Right kidney (tissue), 1 donor: Measurements from ENCODE around the gene NUB1.

Source experiments
- DNase-seq: peaks from one replicate; pipeline ENCODE4 v3.0.0-alpha.2; 2016

Gene NUB1

GRCh38 chr7:151345576-151346469, 4.2 kb downstream of the NUB1 start:
- DNase-seq, result no peak

- DNase-seq, result no peak
Measured at GRCh38 chr7:151346470-151346769, 4.8 kb downstream of the NUB1 start.

DNA sequence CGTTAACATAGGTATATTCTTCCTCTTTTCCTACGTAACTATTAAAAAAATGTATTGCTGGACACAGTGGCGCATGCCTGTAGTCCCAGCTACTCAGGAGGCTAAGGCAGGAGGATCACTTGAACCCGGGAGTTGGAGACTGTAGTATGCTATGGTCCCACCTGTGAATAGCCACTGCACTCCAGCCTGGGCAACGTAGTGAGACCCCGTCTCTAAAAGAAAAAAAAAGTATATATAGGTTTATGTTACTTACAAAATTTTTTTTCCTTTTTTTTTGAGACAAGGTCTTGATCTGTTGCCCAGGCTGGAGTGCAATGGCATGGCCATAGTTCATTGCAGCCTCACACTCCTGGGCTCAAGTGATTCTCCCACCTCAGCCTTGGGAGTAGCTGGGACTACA, 5.6 kb downstream of the NUB1 start:
- DNase-seq, result no peak

GRCh38 chr7:151348970-151349369, 7.4 kb downstream of the NUB1 start:
- no peak for DNase-seq

- no peak for DNase-seq
Measured at GRCh38 chr7:151349507-151349853, 7.9 kb downstream of the NUB1 start.

GRCh38 chr7:151351027-151351426, 9.4 kb downstream of the NUB1 start:
- DNase-seq, result no peak

DNA sequence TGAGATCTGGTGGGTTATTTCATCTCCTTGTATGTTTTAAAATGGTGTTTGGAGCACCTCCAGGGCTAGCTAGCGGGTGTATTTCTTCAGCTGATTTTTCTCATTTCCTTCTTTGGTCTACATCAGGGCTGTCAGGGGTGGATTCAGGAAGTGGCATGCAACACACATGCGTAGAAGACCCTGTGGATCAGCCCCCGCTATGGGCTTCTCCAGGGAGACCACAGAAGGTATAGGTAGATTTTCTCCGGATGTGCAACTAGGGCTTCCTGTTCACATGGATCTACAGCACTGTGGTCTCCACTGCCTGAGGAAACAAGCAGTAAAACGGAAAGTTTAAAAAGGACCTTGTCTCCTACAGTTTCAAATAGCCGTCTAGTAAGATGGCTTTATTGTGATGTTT, 10.4 kb downstream of the NUB1 start:
- no peak for DNase-seq

GRCh38 chr7:151352512-151352911, 10.9 kb downstream of the NUB1 start:
- no peak for DNase-seq

DNA sequence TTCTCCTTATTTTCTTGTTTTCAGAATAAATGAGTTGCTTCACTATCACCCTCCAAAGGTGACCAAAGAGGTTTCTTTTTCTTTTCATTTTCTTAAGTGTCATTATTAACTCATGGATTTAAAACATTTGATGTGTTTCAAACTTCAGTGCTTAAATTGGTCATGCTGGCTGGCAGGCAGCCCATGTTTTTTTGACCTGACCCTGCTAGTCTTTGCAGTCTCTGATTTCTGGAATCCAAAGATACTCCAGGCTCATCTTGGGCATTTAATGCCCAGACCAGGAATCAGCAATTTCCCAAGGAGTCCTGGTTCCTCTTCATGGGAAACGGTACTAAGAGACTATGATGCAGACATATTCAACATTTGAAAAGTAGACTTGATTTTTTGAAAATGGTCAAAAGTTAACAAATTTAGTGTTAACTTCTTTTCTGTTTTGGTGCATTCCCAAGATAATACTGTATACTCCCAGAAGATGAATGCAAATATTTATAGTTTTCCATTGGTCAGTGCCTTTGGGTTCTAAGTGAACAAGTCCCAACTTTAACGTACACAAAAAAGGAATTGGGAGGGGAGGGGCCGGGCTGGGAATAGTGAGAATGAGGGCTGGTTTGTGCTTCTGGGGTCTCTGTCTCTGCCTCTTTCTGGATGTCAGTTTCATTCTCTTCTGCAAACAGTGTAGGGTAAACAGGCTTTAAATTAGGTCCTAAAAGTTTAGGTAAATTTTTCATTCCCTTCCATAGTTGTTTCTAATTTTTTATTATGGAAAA, 19.8 kb downstream of the NUB1 start:
- no peak for DNase-seq

DNA sequence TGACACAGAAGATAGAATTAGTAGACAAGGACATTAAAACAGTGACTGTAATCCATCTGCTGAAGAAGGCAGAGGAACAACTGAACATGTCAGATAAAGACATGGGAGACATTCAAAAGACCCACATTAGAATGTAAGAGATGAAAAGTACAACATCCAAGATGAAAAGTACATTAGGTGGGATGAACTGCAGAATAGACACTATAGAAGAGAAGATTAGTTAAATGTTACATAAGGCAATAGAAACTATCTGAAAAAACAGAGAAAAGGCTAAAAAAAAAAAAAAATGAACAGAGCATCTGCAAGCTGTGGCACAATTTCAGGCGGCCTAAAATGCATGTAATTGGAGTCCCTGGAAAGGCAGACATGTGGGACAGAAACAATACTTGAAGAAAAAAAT, 21.6 kb downstream of the NUB1 start:
- DNase-seq, result no peak

DNA sequence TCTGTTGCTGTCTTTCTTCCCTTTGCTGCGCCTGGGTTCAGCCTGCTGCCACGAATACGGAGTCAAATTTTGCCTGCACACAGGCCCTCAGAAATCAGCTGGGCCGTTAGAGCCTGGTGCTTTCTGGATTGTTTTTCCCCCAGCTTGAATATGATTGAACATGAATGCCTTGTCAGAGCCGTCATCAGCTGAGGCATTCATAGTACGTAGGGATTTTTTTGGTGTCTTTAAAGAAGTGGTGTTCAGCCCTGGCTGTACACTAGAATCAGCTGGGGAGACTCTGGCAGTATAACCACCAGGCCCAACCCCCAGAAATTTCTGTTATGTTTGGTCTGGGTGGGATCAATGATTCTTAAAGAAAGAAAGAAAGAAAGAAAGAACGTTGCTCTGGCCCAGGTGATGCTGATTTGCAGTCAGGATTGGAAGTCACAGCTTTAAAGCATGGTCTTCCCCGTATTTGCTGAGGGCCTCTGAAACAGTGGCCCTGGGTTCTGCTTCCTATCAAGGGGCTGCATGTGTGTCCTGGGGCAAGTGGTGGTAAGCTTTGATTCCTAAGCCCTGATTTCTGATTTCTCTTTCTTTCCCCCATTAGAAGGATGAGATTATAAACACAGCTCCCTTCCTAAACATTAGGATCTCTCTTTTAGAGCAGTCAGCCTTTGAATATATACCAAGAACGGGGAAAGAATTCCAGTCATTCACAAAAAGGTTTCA, 24.7 kb downstream of the NUB1 start:
- no peak for DNase-seq

DNA sequence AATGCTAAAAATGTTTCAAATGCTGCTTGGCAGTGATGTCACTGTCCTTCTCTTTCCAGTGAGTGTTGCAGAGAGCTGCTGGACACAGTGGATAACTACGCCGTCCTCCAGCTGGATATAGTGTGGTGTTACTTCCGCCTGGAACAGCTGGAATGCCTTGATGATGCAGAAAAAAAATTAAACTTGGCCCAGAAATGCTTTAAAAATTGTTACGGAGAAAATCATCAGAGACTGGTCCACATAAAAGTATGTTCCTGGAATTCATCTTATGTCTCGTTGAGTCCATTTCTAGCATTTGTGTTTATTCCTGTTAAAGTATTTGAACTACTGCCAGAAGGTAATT, 25.2 kb downstream of the NUB1 start:
- no peak for DNase-seq

DNA sequence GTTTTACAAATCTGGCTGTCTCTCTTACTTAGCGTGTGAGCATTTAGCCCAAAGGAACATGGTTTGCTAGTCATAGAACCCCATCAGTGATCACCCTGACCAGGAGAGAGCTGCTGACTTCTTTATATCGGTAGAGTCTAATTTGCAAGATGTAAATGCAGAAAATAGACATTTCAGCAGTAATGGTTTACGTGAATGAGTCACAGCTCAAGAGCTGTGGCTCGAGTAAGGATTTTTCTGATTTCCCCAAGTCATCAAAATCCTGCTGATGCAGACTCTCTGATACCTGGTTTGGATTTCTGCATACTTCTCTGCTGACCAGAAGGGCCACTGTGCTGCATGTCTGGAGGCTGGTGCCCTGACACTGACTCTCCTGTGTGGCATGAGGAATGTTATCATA, 25.7 kb downstream of the NUB1 start:
- DNase-seq, result no peak

- DNase-seq, result peak; percentile 78
Measured at GRCh38 chr7:151368136-151368571, 26.5 kb downstream of the NUB1 start.

DNA sequence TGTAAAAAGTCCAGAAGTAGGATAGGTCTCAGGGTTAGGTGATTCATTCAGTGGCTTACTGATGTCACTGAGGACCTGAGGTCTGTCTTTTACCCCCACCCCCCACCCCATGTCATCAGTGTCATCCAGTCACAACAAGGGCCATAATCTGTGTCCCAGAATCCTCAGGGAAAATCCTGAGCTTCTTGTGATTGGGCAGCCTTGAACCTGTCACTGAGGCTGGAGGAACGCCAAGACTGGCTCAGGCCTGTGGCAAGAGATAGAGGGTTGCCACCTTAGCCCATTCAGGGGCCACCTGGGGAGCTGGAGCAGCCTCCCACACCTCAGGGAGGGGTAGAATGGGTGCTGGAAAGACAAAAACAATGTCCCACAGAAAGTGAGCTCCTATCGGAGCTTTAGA, 29.7 kb downstream of the NUB1 start:
- no peak for DNase-seq

- no peak for DNase-seq
Measured at GRCh38 chr7:151372612-151373265, 31.1 kb downstream of the NUB1 start.

GRCh38 chr7:151373599-151373998, 32.0 kb downstream of the NUB1 start:
- no peak for DNase-seq

DNA sequence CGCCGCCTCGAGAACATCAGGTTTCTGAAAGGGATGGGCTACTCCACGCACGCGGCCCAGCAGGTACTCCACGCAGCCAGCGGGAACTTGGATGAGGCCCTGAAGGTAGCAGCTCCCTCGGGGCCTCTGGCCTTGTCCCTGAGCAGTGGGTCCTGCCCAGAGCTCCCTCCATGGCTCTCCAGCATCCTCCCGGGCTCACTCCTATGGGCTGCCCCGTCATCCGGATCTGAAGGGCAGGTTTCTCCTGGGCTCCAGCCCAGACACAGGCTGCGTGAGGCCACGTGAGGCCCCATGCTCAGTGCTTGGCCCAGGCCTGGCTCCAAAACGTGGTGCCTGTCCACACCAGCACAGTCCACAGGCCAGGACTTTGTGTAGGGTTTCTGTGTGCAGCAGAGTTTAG, 32.5 kb downstream of the NUB1 start:
- no peak for DNase-seq

GRCh38 chr7:151374726-151375125, 33.1 kb downstream of the NUB1 start:
- no peak for DNase-seq

DNA sequence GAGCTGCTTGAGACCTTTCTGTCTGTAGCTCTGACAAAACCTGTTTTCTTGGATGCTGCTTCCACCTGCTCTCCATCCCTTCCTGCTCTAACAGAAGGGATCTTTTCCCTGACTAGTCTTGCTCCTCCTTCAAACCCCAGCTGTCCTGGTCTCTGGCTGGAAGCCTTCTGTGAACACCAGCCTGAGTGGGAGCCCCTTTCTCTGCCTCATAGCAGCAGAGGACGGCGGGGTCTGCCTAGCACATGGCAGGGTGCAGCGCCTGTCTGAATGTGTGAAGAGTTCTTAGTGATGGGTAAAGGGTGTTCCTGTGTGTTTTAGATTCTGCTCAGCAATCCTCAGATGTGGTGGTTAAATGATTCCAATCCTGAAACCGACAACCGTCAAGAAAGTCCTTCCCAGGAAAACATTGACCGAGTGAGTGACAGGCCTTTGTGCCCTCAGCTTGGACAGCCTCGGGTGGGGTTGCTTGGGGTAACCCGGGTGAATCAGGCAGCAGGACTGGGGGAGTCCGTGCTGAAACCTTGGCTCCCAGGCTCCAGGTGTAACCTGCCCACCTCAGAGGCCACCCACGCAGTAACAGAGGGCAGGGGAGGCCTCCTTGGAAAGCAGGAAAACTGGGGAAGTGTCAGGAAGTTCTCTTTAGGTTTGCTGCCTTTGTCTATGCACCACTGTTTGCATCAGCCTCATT, 34.1 kb downstream of the NUB1 start:
- DNase-seq, result no peak

GRCh38 chr7:151376218-151376902, 34.7 kb downstream of the NUB1 start:
- DNase-seq, result no peak

- DNase-seq, result no peak
Measured at GRCh38 chr7:151377406-151377805, 35.8 kb downstream of the NUB1 start.
